Measurements from ENCODE around the gene SPATA31D1.

DNA sequence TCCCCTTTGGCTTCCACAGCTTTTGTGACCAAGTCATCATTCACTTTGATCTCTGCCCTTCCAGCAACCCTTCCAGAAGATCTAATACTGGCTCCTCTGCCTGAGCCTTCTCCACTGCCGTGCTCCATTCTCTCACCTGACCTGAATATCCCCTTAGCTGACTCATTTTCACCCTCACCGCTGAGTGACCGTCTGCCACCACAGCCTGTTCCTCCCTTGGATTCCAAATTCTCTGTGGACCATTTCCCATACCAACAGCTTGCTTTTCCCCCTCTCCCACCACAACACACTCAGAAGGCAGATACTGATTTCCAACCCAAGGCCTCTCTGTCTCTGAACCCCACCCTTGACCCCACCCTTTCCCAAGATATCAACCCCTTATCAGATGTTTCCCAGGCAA, 20.5 kb upstream of the SPATA31D1 start:
- TF ChIP-seq, protein P1, sequence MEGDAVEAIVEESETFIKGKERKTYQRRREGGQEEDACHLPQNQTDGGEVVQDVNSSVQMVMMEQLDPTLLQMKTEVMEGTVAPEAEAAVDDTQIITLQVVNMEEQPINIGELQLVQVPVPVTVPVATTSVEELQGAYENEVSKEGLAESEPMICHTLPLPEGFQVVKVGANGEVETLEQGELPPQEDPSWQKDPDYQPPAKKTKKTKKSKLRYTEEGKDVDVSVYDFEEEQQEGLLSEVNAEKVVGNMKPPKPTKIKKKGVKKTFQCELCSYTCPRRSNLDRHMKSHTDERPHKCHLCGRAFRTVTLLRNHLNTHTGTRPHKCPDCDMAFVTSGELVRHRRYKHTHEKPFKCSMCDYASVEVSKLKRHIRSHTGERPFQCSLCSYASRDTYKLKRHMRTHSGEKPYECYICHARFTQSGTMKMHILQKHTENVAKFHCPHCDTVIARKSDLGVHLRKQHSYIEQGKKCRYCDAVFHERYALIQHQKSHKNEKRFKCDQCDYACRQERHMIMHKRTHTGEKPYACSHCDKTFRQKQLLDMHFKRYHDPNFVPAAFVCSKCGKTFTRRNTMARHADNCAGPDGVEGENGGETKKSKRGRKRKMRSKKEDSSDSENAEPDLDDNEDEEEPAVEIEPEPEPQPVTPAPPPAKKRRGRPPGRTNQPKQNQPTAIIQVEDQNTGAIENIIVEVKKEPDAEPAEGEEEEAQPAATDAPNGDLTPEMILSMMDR (IDR thresholded peaks at IDR 0.05; ENCODE audit: low read depth, low read length, missing input control), result no peak
- TF ChIP-seq GABPA (IDR thresholded peaks at IDR 0.05 in 1 of 2, conservative IDR thresholded peaks at IDR 0.05 in 1 of 2) (no peak), RAD21 (IDR thresholded peaks at IDR 0.05) (no peak), YY1 (IDR thresholded peaks at IDR 0.05) (no peak), SP1 (IDR thresholded peaks at IDR 0.05) (no peak), NR2F2 (IDR thresholded peaks at IDR 0.05) (no peak)
- TF ChIP-seq, protein P2, sequence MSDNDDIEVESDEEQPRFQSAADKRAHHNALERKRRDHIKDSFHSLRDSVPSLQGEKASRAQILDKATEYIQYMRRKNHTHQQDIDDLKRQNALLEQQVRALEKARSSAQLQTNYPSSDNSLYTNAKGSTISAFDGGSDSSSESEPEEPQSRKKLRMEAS (IDR thresholded peaks at IDR 0.05), result no peak
